H9 (cell line): Measurements from ENCODE around the gene CEACAM4. TPM values are rescaled to one million over a fixed set of nuclear protein-coding genes. Genes with fewer than 3 reads are reported as not detected.

ENCODE experiments used
- DNase-seq: peaks from one replicate; pipeline ENCODE4 v3.0.0-alpha.2; 2017
- H2AFZ ChIP-seq: one replicate; pipeline ENCODE4 v1.6.1; 2013; ENCODE audit warnings: mild to moderate bottlenecking, low read length, control low read depth, moderate library complexity
- H2AK5ac ChIP-seq: 2 replicates; pipeline ENCODE4 v1.6.1; 2013; ENCODE audit warnings: low read length, control low read depth, mixed read lengths; ENCODE audit not compliant: insufficient read length
- H2BK120ac ChIP-seq: one replicate; pipeline ENCODE4 v1.6.1; 2013; ENCODE audit warnings: low read depth, mild to moderate bottlenecking, low read length, control low read depth, inconsistent platforms; ENCODE audit not compliant: poor library complexity, severe bottlenecking
- H2BK12ac ChIP-seq: 2 replicates; pipeline ENCODE4 v1.6.1; 2013; ENCODE audit warnings: low read length, control low read depth, mixed read lengths, low read depth; ENCODE audit not compliant: insufficient read length
- H2BK15ac ChIP-seq: 2 replicates; pipeline ENCODE4 v1.6.1; 2013; ENCODE audit warnings: low read depth, low read length, control low read depth
- H2BK20ac ChIP-seq: one replicate; pipeline ENCODE4 v1.6.1; 2013; ENCODE audit warnings: low read depth, mild to moderate bottlenecking, low read length, control low read depth, inconsistent platforms; ENCODE audit not compliant: poor library complexity, severe bottlenecking
- H2BK5ac ChIP-seq: 2 replicates; pipeline ENCODE4 v1.6.1; 2013; ENCODE audit warnings: low read length, control low read depth, mixed read lengths; ENCODE audit not compliant: insufficient read length
- H3K14ac ChIP-seq: 2 replicates; pipeline ENCODE4 v1.6.1; 2013; ENCODE audit warnings: low read length, control low read depth; ENCODE audit not compliant: insufficient read depth
- H3K18ac ChIP-seq: 2 replicates; pipeline ENCODE4 v1.6.1; 2013; ENCODE audit warnings: low read depth, mild to moderate bottlenecking, mixed read lengths, low read length, control low read depth; ENCODE audit not compliant: insufficient read length
- H3K23ac ChIP-seq: 2 replicates; pipeline ENCODE4 v1.6.1; 2013; ENCODE audit warnings: low read length, control low read depth, mixed read lengths, low read depth; ENCODE audit not compliant: insufficient read length
- H3K23me2 ChIP-seq: 2 replicates; pipeline ENCODE4 v1.6.1; 2013; ENCODE audit warnings: low read depth, mild to moderate bottlenecking, mixed read lengths, low read length, control low read depth; ENCODE audit not compliant: insufficient read length, poor library complexity, severe bottlenecking
- H3K27ac ChIP-seq: 2 replicates; pipeline ENCODE4 v1.5.1; 2013; ENCODE audit warnings: low read length, control low read depth, mixed read lengths, low read depth; ENCODE audit not compliant: insufficient read length
- H3K27me3 ChIP-seq: 2 replicates; pipeline ENCODE4 v1.6.1; 2013; ENCODE audit warnings: low read length, control low read depth, inconsistent platforms; ENCODE audit not compliant: insufficient read depth
- H3K4ac ChIP-seq: 2 replicates; pipeline ENCODE4 v1.6.1; 2013; ENCODE audit warnings: low read depth, mild to moderate bottlenecking, control low read depth, inconsistent platforms, low read length, moderate library complexity
- H3K4me1 ChIP-seq: 2 replicates; pipeline ENCODE4 v1.6.1; 2013; ENCODE audit warnings: low read length, control low read depth, inconsistent platforms; ENCODE audit not compliant: insufficient read depth
- H3K4me2 ChIP-seq: 2 replicates; pipeline ENCODE4 v1.6.1; 2013; ENCODE audit warnings: low read length, control low read depth, mixed read lengths; ENCODE audit not compliant: insufficient read length, insufficient read depth
- H3K56ac ChIP-seq: 2 replicates; pipeline ENCODE4 v1.6.1; 2013; ENCODE audit warnings: low read depth, mild to moderate bottlenecking, mixed read lengths, low read length, control low read depth; ENCODE audit not compliant: insufficient read length
- H3K79me1 ChIP-seq: 2 replicates; pipeline ENCODE4 v1.6.1; 2013; ENCODE audit warnings: low read depth, mild to moderate bottlenecking, moderate library complexity, low read length, control low read depth, inconsistent platforms; ENCODE audit not compliant: insufficient read depth, poor library complexity, severe bottlenecking
- H3K79me2 ChIP-seq: 2 replicates; pipeline ENCODE4 v1.6.1; 2013; ENCODE audit warnings: low read length, control low read depth, inconsistent platforms; ENCODE audit not compliant: insufficient read depth
- H3K9ac ChIP-seq: 2 replicates; pipeline ENCODE4 v1.6.1; 2013; ENCODE audit warnings: low read length, control low read depth, mixed read lengths; ENCODE audit not compliant: insufficient read length; ENCODE audit errors: extremely low read depth
- H3K9me3 ChIP-seq: one replicate; pipeline ENCODE4 v1.6.1; 2013; ENCODE audit warnings: low read depth, low read length, inconsistent platforms; ENCODE audit not compliant: control insufficient read depth
- H3T11ph ChIP-seq: one replicate; pipeline ENCODE4 v1.6.1; 2013; ENCODE audit warnings: mild to moderate bottlenecking, low read length, control low read depth, inconsistent platforms
- H4K20me1 ChIP-seq: one replicate; pipeline ENCODE4 v1.6.1; 2013; ENCODE audit not compliant: control insufficient read depth, insufficient read length, insufficient read depth
- H4K5ac ChIP-seq: 2 replicates; pipeline ENCODE4 v1.6.1; 2013; ENCODE audit warnings: low read depth, mild to moderate bottlenecking, mixed read lengths, low read length, control low read depth; ENCODE audit not compliant: insufficient read length
- H4K8ac ChIP-seq: replicated peaks from 2 replicates; pipeline ENCODE4 v1.6.1; 2013; ENCODE audit warnings: low read length, control low read depth, mixed read lengths, low read depth; ENCODE audit not compliant: insufficient read length
- H4K91ac ChIP-seq: 2 replicates; pipeline ENCODE4 v1.6.1; 2013; ENCODE audit warnings: low read depth, mild to moderate bottlenecking, moderate library complexity, mixed read lengths, low read length, control low read depth; ENCODE audit not compliant: insufficient read length
- H3K27ac Mint-ChIP-seq, 3 experiments: 2 replicates in 2 of 3; 3 replicates in 1 of 3; pipeline ENCODE4 v1.8.0; 2020 to 2021; ENCODE audit warnings: mixed read lengths in 3 of 3, mild to moderate bottlenecking in 1 of 3, moderate library complexity in 1 of 3
- H3K27me3 Mint-ChIP-seq: 2 replicates; pipeline ENCODE4 v1.8.0; 2021; ENCODE audit warnings: low read depth, mild to moderate bottlenecking, moderate library complexity, mixed read lengths
- H3K36me3 Mint-ChIP-seq, 3 experiments: 2 replicates in 2 of 3; 3 replicates in 1 of 3; pipeline ENCODE4 v1.8.0; 2020 to 2021; ENCODE audit warnings: low read depth in 3 of 3, mixed read lengths in 3 of 3; ENCODE audit not compliant: insufficient read depth in 1 of 3
- H3K4me1 Mint-ChIP-seq, 2 experiments: 2 replicates each; pipeline ENCODE4 v1.8.0; 2020; ENCODE audit warnings: mixed read lengths in 2 of 2
- H3K4me3 Mint-ChIP-seq, 2 experiments: 2 replicates in 1 of 2; 3 replicates in 1 of 2; pipeline ENCODE4 v1.8.0; 2020 to 2021; ENCODE audit warnings: mild to moderate bottlenecking in 2 of 2, mixed read lengths in 2 of 2, moderate library complexity in 1 of 2
- H3K9me3 Mint-ChIP-seq, 2 experiments: 2 replicates in 1 of 2; 3 replicates in 1 of 2; pipeline ENCODE4 v1.8.0; 2020; ENCODE audit warnings: mild to moderate bottlenecking in 2 of 2, mixed read lengths in 2 of 2, moderate library complexity in 1 of 2
- CTCF ChIP-seq: fragments of 200-600 bp; sonication (generic); conservative IDR thresholded peaks from 3 replicates; pipeline ENCODE4 v1.8.0; 2021; ENCODE audit warnings: antibody characterized with exemption, mild to moderate bottlenecking
- WGBS: extraction: QIAGEN DNeasy Blood & Tissue Kit; methylation state at CpG from one replicate; pipeline ENCODE4 v1.1.7; 2013; ENCODE audit warnings: missing lambda C conversion rate, low lambda C conversion rate, mixed read lengths; ENCODE audit not compliant: insufficient read length; ENCODE audit errors: extremely low coverage; 5-methylcytosine and 5-hydroxymethylcytosine counted together
- total RNA-seq: library from RNA; stranded (reverse); gene quantifications from 2 replicates; pipeline ENCODE4 v1.2.1, GENCODE V29; 2021

The CEACAM4 gene
- total RNA-seq, 1 experiment from 2014 or later = not detected

- Mint-ChIP-seq H3K9me3 (peaks cover 82 to 93% of the 10 kb centered on the region in 2 experiments), H3K36me3 (peaks cover 0 to 36% (median 4%) of the 10 kb centered on the region in 3 experiments; a peak in 4 of 7 replicates), H3K27ac (no peak overlapping the region), H3K4me1 (no peaks in the 10 kb centered on the region), H3K4me3 (no peak overlapping the region), H3K27me3 (no peaks in the 10 kb centered on the region)
- Histone ChIP-seq H3K9me3 (peaks cover 65% of the 10 kb centered on the region), H2BK12ac (no peak overlapping the region), H3K4me1 (no peaks in the 10 kb centered on the region), H3T11ph (no peak overlapping the region), H3K79me1 (no peaks in the 10 kb centered on the region), H2BK20ac (no peak overlapping the region), H2BK15ac (no peak overlapping the region), H4K20me1 (no peaks in the 10 kb centered on the region), H2BK120ac (no peak overlapping the region), H4K8ac (no peak overlapping the region), H3K27me3 (no peaks in the 10 kb centered on the region), H4K5ac (no peak overlapping the region), H3K14ac (no peak overlapping the region), H3K9ac (no peak overlapping the region), H3K4ac (no peak overlapping the region), H3K18ac (no peak overlapping the region), H3K56ac (no peak overlapping the region), H2BK5ac (no peak overlapping the region), H2AFZ (no peak overlapping the region), H3K23ac (no peak overlapping the region), H3K79me2 (no peaks in the 10 kb centered on the region), H2AK5ac (no peak overlapping the region), H3K4me2 (no peak overlapping the region), H3K23me2 (no peaks in the 10 kb centered on the region), H4K91ac (no peak overlapping the region), H3K27ac (no peak overlapping the region)
- no peak for DNase-seq
- no peak for TF ChIP-seq CTCF
- WGBS = no CpG with 5 or more reads among the region's 5 CpGs
Measured at GRCh38 chr19:41652250-41652649, 25.4 kb upstream of the CEACAM4 start.
